GM19324 (cell line): Measurements from ENCODE around the gene MSANTD1.

Experiments used
- ATAC-seq: cut with Tn5 transposase; IDR thresholded peaks from one replicate; pipeline ENCODE4 v1.9.1; 2021; ENCODE audit warnings: mild to moderate bottlenecking, moderate library complexity; ENCODE audit not compliant: unreplicated experiment, low FRiP score

Gene MSANTD1

DNA sequence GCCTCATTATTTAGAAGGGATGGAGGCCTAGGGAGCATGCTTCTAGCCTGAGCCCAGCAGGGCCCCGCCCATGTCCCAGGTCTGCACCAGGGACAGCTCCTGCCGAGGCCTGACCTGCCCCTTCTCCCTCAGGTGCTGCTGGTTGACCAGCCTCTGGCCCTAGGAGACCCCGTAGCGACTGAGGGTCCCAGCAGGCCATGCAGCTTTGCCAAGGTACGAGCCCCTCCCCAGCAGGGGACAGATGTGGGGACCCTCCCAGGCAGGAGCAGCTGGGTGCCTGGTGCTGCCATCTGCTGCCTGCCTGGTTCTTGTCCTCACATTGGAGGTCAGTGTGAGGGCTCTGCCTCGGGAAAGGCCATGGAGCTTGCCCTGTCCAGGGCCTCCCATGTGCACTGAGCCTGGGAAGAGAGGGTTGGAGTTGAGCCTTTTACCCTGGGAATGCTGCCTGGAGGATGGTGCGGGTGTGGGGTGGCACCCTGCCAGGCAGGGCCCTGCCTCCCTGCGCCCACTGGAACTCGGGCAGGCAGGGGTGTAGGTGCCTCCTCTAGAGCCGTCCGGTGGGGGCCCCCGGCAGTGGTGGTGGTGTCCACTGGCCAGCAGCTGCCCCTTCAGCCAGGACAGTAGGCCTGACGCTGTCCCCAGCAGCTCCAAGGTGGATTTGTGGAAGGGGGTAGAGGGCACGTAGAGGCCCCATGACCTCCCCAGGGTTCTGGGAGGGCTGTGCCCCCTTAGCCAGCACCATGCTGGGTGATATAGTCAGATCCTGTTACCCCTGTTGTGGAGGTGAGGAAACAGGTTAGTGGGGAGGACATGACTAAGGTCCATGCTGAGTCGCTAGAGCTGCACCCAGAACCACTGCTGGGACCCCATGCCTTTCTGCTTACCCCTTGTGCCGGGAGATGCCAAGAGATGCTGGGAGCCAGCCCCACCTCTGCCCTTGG is 2.2 kb upstream of the MSANTD1 start:
- ATAC-seq = no peak

DNA sequence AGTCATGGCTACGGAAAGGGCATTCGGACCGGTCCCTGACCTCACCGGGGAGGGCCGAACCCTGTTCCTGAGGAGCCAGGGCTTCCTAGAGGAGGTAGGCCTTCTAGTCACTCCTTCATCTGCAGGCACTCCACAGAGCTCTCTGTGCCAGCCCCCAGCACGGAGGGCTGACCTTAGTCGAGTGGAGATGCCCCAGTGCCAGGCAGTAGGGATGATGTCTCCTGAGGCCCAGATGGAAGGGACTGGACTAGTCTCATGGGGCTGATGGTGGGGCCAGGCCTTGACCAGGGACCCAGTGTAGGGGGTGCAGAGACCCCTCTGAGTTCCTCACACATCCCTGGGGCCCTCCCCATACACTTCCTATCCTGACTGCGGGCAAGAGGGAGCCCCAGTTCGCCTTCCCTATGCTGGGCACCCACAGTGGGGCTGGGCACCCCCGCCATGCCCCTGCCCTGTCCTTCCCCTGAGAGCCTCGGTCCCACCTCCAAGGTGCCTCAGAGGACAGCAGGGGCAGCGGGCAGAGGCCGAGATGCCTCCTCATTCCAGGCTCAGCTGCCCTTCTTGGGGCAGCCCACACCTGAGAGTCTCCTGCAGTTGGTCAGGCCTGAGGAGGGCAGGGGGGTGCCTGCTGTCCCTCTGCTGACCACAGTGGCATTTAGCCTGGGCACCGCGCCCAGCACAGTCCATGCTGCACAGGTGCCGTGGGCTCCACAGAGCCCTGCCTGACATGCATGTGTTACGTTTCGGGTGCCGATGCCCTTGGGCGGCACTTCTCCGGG is 1.4 kb upstream of the MSANTD1 start:
- ATAC-seq = no peak

DNA sequence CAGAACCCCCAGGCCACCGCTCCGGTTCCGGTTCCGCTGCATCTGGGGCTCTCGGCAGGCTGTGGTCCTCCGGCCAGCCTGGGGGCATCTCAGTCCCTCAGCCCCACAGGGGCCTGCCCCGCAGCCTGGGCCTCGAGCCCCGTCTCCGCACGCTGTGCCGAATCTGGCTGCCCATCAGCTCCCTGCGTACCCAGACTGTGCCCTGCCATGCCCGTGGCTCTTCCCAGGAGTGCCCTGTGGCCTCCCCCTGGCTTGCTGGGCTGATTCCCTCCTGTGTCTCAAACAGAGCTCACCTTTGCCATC is 830 bp upstream of the MSANTD1 start:
- ATAC-seq = no peak

DNA sequence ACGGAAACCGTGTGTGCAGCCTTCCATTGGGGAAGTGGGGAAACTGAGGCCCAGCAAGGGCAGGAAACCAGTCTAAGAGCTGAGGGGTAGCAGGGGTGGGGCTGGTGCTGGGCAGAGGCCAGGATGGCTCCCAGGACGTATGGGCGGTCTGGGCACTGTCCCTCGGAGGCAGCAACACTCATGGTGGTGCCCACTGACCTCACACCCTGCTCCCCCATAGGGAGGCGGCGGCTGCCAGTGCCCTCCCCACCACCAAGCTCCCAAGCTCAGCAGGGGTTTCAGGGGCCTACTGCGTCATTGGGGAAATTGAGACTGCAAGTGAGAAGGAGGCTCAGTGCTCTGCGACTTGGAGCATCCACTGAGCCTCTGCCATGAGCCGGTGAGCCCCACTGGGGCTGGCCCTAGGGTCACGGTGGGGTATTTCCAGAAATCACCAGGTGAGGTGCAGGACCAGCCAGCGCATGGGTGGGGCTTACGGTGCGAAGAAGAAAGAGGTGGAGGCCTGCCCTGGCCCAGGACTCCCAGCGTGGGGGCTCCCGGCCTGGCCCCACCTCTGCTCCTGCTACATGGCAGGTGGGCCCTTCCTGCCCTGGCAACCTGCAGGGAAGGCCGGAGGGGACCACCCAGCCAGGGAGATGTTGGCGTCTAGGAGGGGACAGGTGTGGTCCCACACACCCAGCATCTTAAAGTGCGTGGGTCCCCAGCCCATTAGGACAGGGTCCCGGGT is 915 bp downstream of the MSANTD1 start:
- no peak for ATAC-seq

DNA sequence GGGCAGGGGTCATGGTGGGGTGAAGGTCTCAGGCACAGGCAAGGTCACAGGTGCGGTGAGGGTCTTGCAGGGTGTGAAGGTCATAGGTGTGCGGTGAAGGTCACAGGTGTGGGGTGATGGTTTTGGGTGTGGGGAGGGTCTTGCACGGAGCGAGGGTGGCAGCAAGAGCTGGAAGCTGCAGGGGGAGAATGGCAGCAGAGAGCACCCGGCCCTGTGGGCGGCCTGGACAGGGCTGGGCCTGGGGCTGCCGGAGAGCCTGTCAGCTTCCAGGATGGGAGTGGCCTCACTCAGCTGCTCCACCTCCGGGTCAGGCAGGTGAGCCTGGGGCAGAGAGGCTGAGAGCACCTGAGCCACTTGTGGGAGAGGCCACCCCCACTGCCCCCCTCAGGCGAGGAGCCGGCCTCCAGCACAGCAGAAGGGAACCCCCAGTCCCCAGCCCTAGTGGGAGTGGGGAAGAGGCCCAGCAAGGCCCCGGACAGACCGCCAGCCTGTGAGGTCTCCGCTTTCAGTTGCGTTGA is 1.5 kb downstream of the MSANTD1 start:
- ATAC-seq = no peak

DNA sequence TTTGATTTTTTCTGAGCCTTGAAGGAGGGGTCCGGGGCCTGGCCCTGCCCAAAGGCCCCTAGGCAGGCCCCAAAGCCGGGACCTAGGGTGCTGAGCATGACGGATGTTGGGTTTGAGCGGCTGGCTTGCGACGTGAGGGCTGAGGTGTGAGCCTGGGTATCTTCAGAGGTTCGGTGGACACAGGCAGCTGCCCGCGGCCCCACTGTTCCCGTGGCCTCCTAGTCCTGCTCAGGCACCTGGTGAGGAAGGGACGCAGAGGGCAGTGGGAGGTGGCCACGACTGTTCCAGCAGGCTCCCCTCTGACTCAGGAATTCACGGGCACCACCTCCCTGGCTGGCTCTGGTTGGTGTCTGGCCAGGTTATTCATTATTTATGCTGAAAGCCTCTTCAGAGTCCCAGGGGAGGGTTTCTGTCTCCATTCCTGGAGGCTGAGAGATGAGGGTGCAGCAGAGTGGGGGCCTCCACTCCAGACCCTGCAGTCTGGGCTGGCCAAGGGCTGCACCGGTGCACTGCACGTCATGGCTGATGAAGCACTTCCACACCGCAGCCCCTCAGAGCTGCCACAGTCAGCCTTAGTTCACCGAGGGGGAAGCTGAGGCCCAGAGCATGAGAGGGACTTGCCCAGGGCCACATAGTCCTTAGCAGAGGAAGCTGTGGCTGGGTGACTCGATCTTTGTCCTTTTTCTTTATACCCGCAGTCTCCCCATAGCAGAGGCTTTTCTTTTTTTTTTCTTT is 2.2 kb downstream of the MSANTD1 start:
- no peak for ATAC-seq

DNA sequence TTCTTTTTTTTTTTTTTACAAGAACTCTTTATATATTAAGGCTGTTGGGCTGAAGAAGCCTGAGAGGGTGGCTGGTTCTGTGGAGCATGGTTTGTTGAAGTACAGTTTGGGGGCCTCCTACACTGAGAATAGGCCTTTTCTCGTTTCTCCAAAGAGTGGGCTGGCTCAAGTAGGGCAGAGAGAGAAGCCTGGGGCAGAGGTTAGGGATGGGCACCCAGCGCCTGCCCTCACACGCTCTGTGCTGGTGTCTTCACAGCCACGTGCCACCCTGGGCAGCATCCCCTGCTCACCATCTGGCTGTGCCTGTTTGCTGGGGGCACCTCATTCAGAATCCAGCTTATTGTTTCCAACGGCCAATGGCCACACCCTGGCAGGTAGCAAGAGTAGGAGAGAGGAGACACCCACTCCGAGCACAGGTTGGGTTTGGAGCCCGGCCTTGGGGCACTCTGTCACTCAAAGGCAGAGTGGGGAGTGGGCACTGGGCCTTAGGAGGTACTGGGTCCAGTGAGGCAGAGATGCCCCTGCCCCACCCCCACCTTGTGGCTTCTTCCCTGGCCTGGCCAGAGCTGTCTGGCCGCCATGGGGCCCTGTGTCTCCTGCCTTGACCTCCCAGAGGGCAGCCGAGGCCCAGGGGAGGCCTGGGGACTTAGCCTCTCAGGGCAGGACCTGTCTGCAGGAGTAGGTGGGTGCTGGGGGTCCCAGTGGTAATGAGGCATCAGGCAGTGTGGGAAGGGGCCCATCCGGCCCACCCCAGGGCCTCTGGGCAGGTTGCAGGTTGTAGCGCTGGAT is 2.9 kb downstream of the MSANTD1 start:
- no peak for ATAC-seq

DNA sequence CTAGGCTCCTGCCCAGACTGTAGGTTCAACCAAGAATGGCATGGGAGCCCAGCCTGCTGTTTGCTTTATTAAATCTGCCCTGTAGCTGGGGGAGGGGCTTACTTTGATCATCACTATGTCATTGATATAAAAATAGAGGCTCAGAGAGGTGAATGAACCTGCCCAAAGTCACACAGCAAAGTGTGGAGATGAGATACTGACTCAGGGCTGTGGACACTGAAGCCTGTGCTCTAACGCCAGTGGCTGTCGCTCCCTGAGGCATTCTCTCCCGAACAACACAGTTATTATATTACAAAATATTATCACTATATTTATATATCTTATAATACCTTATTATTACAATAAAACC is 3.5 kb downstream of the MSANTD1 start:
- ATAC-seq = no peak

DNA sequence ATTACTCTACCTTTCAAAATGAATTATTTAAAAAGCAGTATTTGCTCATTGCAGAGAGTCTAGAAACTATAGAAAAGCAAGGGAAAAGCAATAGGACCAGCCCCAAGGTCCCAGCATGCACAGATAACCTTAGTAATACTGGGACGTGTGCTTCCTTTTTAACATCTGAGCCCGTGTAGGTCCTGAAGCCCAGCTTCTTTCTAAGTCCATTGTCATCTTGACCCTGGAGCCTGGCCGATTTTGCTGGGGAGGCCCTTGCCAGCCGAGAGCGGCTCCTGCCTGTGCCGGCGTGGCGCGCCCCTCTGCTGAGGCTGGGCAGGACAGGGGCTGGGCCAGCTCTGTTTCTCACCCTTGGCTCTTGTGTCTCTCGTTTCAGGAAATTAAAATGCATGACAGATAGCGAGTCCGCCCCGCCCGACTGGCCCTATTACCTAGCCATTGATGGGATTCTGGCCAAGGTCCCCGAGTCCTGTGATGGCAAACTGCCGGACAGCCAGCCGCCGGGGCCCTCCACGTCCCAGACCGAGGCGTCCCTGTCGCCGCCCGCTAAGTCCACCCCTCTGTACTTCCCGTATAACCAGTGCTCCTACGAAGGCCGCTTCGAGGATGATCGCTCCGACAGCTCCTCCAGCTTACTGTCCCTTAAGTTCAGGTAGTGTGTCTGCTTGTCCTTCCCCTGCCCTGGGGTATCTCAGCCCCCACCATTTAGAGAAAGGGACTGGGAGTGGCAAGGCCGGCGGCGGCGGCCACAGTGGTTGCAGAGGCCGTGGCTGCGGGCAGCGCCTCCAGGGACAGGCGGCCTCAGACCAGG is 4.1 kb downstream of the MSANTD1 start:
- no peak for ATAC-seq

DNA sequence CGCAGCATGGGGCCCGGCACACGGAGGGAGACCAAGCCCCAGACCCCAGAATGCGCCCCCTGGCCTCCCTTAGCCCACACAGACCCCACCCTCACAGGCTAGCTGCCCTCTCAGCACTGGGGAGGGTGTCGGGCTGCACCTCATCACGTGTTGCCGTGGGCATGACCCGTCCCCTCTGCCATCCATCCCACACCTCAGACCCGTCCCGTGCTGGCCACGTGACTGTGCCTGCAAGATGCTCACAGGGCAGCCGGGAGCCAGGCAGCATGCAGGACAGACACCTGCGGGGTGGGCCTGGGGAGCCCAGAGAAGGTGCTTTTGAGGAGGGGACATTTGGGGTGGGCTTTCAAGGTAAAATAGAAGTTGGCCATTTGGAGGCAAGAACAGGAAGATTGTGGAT is 4.8 kb downstream of the MSANTD1 start:
- no peak for ATAC-seq

DNA sequence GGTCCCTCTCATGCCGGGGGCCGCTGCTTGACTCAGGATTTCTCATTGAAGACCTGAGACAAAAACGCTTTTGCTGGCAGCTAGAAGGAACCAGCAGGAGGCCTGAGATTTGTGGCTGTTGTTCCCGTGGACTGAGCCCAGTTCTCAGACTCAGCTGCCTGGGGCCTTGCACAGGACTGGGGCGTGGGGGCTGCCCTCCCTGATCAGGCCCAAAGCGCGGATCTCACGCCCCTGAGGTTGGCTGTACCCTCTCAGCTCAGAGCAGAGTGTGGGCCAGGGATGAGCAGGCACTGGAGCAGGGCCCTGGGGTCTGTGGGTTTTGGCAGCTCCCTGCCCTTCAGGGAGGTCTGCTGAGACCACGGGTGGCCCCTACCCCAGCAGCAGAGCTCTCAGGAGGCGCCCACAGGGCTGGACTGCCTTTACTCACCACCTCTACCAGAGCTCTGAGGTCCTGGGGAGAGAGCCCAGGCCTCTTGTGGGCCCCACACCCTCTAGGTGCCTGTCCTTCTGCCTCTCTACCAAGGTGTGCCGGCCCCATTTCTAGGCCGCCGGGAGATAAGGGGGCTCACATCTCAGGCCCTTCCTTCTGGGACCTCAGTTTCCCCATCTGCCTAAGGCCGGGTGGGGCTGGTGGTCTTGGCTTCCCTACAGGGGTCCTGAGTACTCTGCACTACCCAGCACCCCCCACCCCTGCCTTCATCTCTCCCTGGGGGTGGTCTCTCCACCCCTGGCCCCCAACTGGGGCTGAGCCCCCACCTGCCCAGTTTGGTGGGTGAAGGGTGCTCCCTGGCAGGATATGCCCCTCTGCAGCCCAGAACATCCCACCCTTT is 5.6 kb downstream of the MSANTD1 start:
- ATAC-seq = no peak

DNA sequence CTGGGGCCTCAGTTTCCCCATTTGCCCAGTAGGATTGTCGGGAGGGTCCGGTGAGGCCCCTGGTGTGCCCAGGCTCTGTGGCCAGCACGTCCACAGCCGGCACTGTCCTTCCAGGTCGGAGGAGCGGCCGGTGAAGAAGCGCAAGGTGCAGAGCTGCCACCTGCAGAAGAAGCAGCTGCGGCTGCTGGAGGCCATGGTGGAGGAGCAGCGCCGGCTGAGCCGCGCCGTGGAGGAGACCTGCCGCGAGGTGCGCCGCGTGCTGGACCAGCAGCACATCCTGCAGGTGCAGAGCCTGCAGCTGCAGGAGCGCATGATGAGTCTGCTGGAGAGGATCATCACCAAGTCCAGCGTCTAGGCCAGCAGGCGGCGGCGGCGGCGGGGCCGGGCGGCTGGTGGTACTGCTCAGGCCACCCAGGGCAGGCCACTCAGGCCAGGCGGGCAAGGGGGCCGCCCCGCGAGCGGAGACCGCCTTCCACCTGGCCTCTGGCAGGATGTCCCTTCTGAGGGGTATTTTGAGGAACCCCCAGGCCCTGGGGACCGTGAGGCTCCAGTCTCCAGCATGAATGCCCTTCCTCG is 6.7 kb downstream of the MSANTD1 start:
- ATAC-seq = no peak

DNA sequence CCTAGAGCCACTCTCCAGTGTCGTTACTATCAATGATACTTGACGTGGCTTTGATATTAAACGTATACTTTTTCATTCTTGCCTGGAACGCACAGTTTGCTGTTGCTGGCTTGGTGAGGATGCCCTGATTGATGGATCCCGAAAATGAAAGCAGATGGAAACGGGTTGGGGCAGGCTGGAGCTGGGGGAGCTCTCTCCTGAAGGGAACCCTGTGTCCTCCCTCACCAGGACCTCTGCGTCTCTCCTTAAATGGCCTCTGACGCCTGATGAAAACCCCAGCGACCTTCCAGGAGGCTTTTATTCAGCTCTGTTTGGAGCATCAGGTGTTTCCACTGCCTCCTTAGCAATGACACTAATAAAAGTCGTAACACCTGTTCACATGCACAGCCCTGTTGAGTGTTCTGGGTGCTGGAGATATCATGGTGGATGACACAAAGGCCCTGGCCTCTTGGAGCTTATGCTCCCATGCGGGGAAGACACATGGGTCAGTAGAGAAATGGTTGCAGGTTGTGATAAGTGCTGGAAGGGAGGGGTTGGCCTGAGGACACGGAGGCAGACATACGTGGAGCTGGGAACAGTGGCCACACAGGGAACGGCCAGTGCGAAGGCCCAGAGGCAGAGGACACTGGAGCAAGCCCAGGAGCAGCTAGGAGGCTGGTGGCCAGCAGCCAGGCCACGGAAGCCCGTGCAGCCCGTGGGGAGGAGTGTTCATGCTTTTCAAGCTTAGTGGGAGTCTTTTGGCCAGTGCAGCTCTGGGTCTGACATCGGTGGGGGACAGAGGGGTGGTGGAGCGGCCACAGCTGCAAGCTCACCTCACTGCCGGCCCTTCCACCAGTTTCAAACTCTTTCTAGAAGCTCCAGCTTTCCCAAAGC is 7.5 kb downstream of the MSANTD1 start:
- ATAC-seq = no peak

DNA sequence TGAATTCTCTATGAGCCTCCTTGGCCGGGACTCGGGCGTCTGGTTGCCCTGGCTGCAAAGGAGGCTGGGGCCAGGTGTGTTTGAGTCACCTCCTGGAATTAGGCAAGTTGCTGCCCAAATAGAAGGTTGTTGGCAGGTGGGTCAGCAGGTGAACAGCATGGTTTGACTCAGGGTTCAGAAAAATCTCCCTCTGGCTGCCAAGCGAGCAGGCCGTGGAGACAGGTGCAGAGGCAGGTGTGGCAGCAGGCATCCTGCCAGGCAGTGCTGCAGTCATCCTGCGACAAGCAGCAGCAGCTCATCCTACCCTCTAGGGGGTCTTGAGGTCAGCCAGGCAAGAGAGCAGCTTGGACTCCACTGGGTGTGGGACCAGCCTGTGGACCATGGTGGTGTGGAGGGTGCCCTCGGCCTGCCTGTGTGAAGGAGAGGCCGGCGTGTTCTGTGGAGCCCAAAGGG is 8.2 kb downstream of the MSANTD1 start:
- ATAC-seq = no peak

DNA sequence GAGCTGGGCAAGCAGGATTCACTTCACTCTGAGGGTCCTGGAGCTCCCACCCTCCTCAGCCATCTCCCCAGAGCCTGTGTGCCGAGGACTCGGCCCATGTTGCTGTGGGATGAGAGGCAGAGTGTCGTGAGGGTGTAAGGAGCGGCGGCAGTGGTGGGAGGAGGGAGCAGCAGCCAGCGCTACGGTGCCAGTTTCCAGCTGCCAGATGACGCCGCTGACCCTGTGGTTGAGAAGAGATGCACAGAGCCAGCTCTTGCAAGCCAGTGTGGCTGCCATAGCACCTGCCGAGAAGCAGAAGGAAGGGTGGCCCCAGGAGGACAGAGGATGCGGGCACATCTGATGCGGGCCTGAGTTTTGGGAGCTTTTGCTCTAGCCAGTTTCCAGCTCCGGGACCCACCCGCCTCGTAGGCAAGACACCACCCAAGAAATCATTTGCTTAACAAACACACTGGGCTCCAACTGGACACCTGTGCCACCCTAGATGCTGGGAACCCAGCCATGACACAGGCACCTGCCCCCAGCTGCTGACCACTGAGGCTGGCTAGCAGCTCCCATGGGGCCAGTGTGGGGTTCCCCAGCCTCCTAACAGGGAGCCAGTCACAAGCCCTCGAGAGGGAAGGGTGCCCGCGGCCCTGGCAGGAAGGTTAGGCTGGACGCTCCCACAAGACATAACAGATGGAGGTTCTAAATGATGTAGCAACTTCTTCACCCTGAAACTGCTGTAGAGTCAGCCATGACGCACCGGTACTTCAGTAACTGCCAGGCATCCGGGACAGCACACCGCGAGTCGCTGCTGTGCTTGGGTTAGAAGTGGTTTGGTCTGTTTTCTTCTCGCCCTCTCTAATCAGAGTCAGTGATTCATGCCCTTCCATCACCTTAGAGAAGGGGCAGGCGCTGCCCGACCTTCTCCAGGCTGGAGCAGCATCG is 8.9 kb downstream of the MSANTD1 start:
- ATAC-seq = no peak
